ENCODE measurements around the gene GBX2. TPM values are rescaled to one million over a fixed set of nuclear protein-coding genes. Genes with fewer than 3 reads are reported as not detected.

Gene GBX2
- total RNA-seq, 1 experiment from 2014 or later, result 0.31 TPM

DNA sequence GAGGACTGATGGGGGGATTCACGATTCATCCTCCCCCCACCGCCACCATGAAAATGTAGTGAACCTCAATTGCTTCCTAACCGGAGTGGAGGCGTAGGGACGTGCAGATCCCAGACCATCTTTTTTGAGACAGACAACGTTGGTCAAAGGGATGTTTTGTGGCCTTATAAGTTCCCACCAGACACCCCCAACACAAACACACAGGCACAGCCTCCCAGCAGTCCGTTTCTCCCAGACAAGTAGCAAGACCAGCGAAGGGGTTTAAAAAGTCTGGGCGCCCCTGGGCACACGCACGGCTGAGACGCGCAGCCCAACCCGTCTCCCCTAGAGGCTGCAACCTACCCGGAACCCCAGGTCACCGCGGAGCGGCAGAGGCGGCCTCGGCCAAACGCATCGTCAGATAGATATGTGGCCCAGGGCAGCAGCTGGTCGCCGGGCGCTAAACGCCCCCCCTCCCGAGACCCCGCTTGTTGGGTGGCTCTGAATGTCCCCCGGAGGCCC lies 1.3 kb downstream of the GBX2 start:
- Histone ChIP-seq H2BK120ac (ENCODE audit: low read depth, low read length, poor library complexity, severe bottlenecking) (no peak overlapping the region), H3K9me3 (ENCODE audit: control insufficient read depth, low read depth, low read length) (no peaks in the 10 kb centered on the region), H4K8ac (replicated peaks; ENCODE audit: insufficient read length, low read depth, low read length) (no peak overlapping the region), H3K27ac (ENCODE audit: insufficient read length, low read depth, low read length) (no peak overlapping the region), H3K14ac (ENCODE audit: insufficient read depth, low read length) (no peak overlapping the region; the same call in 1 of the 2 replicates), H3T11ph (ENCODE audit: low read length) (no peak overlapping the region), H3K79me2 (ENCODE audit: insufficient read depth, low read length) (no peaks in the 10 kb centered on the region), H4K91ac (ENCODE audit: insufficient read length, low read depth, low read length) (no peak overlapping the region), H2BK5ac (ENCODE audit: insufficient read length, low read length) (no peak overlapping the region), H3K56ac (ENCODE audit: insufficient read length, low read depth, low read length) (no peak overlapping the region), H2AFZ (ENCODE audit: low read length) (no peak overlapping the region), H2AK5ac (ENCODE audit: insufficient read length, low read length) (no peak overlapping the region), H4K5ac (ENCODE audit: insufficient read length, low read depth, low read length) (no peak overlapping the region), H3K79me1 (ENCODE audit: insufficient read depth, low read depth, low read length, poor library complexity, severe bottlenecking) (no peaks in the 10 kb centered on the region), H3K4me2 (ENCODE audit: insufficient read depth, insufficient read length, low read length) (peak overlapping the region; percentile 64), H4K20me1 (ENCODE audit: control insufficient read depth, insufficient read depth, insufficient read length) (no peaks in the 10 kb centered on the region), H2BK20ac (ENCODE audit: low read depth, low read length, poor library complexity, severe bottlenecking) (no peak overlapping the region), H2BK15ac (ENCODE audit: low read depth, low read length) (no peak overlapping the region), H3K23ac (ENCODE audit: insufficient read length, low read depth, low read length) (no peak overlapping the region), H3K9ac (ENCODE audit: extremely low read depth, insufficient read length, low read length) (no peak overlapping the region), H3K27me3 (ENCODE audit: insufficient read depth, low read length) (peaks cover 79% of the 10 kb centered on the region), H3K18ac (ENCODE audit: insufficient read length, low read depth, low read length) (no peak overlapping the region), H2BK12ac (ENCODE audit: insufficient read length, low read depth, low read length) (no peak overlapping the region), H3K23me2 (ENCODE audit: insufficient read length, low read depth, low read length, poor library complexity, severe bottlenecking) (peaks cover 20% of the 10 kb centered on the region), H3K4me1 (ENCODE audit: insufficient read depth, low read length) (peaks cover 5% of the 10 kb centered on the region), H3K4ac (ENCODE audit: low read depth, low read length) (no peak overlapping the region)
- peaks cover 0 to 2% (median 0%) of the 10 kb centered on the region in 3 experiments; a peak in 2 of 7 replicates for H3K36me3 Mint-ChIP-seq (ENCODE audit: insufficient read depth in 1 of 3, low read depth in 3 of 3)
- TF ChIP-seq, protein P1, sequence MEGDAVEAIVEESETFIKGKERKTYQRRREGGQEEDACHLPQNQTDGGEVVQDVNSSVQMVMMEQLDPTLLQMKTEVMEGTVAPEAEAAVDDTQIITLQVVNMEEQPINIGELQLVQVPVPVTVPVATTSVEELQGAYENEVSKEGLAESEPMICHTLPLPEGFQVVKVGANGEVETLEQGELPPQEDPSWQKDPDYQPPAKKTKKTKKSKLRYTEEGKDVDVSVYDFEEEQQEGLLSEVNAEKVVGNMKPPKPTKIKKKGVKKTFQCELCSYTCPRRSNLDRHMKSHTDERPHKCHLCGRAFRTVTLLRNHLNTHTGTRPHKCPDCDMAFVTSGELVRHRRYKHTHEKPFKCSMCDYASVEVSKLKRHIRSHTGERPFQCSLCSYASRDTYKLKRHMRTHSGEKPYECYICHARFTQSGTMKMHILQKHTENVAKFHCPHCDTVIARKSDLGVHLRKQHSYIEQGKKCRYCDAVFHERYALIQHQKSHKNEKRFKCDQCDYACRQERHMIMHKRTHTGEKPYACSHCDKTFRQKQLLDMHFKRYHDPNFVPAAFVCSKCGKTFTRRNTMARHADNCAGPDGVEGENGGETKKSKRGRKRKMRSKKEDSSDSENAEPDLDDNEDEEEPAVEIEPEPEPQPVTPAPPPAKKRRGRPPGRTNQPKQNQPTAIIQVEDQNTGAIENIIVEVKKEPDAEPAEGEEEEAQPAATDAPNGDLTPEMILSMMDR (conservative IDR thresholded peaks at IDR 0.05), result no peak
- peaks cover 0 to 8% of the 10 kb centered on the region in 2 experiments; a peak in 2 of 5 replicates for H3K9me3 Mint-ChIP-seq
- no peak overlapping the region for H3K27ac Mint-ChIP-seq
- peaks cover 45 to 49% of the 10 kb centered on the region in 2 experiments for H3K4me1 Mint-ChIP-seq
- H3K4me3 Mint-ChIP-seq, result peak overlapping the region; percentile 5 to 81
- no peak for DNase-seq
- H3K27me3 Mint-ChIP-seq (ENCODE audit: low read depth), result peaks cover 93% of the 10 kb centered on the region
- WGBS (ENCODE audit: extremely low coverage, insufficient read length, low lambda C conversion rate), result no CpG with 5 or more reads among the region's 29 CpGs
